HG02588 (cell line): ENCODE data around the gene PRSS33.

Experiments
- ATAC-seq: cut with Tn5 transposase; IDR thresholded peaks from one replicate; pipeline ENCODE4 v1.9.1; 2021; ENCODE audit warnings: mild to moderate bottlenecking, moderate library complexity; ENCODE audit not compliant: unreplicated experiment

PRSS33 gene

DNA sequence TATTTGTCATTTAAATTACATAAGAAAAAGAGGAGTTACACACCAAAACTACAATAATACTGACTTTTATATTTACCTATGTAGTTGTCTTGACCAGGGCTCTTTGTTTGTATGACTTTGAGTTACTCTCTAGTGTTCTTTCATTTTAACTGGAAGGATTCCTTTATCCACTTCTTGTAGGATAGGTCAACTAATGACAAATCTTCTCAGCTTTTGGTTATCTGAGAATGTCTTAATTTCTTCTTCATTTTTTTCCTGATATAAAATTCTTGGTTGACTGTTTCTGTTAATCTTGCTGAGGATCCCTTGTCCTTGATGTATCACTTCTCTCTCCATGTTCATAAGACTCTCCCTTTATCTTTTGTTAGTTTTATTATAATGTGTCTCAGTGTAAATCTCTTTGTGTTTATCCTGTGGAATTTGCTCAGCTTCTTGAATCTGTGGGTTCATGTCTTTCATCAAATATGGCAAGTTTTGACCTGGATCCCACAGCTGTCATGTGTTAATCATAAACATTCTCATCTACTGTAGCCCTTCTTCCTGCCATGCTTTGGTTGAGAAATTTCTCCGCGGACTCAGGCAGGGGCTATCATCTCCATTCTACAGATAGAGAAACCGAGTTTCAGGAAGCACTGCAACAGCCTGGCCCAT is 16.3 kb upstream of the PRSS33 start:
- ATAC-seq: no peak

DNA sequence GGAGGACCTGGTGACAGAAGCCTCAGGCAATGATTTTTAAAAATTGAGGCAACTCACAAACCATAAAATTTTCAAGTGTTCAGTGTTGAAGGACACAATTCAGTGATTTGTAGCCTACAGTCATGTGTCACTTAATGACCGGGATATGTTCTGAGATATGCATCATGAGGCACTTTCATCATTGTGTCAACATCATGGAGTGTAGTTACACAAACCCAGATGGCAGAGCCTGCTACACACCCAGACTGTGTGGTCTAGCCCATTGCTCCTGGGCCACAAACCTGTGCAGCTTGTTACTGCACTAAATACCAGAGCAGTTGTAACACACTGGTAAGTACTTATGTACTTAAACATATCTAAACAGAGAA is 12.5 kb upstream of the PRSS33 start:
- no peak for ATAC-seq

DNA sequence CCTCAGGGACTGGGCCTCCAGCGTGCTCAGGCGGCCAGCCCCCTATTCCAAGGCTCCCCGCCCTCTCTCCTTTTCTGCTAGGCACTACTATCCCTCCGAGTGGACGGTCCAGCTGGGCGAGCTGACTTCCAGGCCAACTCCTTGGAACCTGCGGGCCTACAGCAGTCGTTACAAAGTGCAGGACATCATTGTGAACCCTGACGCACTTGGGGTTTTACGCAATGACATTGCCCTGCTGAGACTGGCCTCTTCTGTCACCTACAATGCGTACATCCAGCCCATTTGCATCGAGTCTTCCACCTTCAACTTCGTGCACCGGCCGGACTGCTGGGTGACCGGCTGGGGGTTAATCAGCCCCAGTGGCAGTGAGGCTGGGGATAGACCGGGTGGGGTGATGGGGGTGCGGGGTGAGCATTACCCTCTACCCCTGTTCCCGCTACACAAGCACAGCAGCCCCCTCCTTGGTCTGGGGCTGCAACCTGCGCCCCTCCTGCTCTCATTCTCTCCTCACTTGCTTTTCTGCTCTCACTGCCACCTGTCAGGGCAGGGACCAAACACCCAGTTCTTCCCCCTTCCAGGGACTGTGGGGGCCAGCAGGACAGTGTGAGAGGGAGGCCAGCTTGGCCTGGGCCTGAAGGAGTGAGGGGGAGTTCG is 12.0 kb upstream of the PRSS33 start:
- no peak for ATAC-seq

DNA sequence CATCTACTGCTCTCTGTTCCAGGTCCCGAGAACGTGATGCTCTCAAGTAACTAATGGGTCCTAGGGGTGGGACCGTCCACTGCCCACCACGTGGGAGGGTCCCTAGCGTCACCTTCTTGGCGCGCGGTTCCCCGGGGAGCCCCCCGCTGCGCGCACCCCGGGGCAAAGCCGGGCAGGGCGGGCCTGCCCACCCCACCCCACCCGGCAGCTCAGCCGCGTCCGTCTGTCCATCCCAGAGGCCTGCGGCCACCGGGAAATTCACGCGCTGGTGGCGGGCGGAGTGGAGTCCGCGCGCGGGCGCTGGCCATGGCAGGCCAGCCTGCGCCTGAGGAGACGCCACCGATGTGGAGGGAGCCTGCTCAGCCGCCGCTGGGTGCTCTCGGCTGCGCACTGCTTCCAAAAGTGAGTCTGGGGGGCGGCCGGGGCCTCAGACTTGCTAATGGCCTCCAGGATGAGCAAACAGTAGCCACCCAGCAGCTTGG is 11.4 kb upstream of the PRSS33 start:
- ATAC-seq: no peak

DNA sequence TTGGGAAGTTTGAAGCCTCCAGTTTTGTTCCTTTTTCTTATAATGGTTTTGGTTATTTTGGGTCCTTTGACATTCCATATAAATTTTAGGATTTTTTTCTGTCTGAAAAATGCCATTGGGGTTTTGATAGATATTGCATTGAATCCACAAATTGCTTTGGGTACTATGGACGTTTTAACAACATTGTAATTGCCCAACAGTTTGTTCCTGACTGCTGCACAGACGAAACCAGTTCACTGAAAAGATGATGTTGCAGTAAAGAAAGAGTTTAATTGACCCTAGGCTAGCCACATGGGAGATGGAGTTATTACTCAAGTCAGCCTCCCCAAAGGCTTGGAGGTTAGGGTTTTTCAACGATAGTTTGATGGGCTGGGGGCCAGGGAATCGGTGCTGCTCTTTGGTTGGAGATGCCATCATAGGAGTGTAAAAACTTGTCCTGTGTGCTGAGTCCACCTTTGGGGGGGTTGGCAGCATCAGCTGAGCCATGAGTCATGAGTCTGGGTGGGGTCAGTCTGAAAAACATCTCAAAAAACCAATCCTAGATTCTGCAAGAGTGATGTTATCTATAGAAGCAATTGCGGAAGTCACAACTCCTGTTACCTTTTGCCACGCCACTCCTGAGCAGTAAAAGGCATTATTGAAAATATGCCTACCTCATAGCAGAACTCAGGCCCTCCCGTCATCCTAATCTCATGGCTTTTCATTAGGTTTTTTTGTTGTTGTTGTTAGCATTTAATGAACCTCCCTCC is 8.2 kb upstream of the PRSS33 start:
- no peak for ATAC-seq

DNA sequence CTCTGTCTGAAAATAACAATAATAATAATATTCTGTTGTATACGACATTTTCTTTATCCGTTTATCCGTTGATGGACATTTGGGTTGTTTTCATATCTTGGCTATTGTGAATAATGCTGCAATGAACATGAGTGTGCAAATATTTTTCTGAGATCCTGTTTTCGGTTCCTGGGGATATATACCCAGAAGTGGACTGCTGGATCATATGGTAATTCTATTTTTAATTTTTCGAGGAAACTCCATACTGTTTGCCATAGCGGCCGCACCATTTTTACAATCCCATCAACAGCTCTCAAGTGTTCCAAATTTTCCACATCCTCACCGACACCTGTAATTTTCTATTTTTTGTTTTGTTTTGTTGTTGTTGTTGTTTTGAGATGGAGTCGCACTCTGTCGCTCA is 5.6 kb upstream of the PRSS33 start:
- no peak for ATAC-seq

DNA sequence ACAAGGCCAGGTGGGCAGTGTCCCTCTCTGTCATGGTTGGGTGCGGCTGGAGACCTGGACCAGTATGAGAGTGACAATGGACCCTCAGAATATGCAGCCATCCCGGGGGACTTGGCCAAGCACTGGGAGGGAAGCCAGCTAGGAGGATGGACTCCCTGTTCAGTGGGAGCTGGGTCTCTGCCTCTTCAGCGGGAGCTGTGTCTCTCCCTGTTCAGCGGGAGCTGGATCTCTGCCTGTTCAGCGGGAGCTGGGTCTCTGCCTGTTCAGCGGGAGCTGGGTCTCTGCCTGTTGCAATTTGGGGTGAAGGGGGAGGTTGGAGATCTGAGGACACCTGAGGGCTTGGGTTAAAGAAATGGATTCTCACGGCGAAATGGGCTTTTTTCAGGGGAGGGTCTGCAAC is 3.8 kb upstream of the PRSS33 start:
- no peak for ATAC-seq

DNA sequence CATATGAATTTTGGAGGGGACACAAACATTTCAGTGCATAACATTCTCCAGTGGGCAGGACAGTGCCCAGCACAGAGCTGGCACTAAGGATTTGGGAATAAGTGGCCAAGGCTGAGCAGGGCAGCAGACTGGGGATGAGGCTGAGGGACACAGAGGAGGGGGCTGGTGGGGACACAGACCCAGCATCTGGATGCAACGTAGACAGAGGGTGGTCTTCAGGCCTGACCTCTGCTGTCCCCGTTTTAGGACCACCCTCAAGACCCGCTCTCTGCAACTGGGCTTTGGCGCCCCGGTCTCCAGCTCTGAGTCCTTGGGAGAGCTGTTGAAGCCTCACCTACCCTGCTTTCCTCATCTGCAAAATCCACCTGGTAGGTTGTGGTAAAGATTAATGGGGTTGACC is 3.3 kb upstream of the PRSS33 start:
- ATAC-seq: no peak

DNA sequence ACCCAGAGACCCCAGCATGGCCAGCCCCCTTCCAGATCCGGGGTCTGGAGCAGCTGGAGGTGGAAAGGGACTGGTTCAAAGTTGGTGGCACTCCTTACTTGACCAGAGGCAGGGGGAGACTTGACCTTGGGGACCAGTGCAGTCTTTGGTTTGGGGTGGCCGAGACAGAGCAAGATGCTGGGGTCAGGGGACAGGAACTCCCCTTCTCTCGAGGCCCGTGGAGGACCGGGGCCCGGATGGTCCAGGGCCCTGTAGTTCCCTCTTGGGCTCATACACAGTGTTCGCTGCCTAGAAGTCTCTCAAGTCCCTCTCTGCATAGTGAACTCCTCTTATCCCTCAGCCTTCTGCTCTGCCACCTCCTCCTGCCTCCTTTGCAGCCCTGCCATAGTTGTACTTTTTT is 601 bp upstream of the PRSS33 start:
- no peak for ATAC-seq

DNA sequence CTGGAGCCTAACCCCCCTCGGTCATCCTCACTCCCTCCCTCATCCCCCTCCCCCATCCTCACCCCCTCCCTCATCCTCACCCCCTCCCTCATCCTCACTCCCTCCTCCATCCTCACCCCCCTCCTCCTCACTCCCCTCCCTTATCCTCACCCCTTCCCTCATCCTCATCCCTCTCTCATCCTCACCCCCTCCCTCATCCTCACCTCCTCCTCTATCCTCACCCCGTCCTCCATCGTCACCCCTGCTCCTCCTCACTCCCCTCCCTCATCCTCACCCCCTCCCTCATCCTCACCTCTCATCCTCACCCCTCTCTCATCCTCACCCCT is 571 bp downstream of the PRSS33 start:
- ATAC-seq: no peak

DNA sequence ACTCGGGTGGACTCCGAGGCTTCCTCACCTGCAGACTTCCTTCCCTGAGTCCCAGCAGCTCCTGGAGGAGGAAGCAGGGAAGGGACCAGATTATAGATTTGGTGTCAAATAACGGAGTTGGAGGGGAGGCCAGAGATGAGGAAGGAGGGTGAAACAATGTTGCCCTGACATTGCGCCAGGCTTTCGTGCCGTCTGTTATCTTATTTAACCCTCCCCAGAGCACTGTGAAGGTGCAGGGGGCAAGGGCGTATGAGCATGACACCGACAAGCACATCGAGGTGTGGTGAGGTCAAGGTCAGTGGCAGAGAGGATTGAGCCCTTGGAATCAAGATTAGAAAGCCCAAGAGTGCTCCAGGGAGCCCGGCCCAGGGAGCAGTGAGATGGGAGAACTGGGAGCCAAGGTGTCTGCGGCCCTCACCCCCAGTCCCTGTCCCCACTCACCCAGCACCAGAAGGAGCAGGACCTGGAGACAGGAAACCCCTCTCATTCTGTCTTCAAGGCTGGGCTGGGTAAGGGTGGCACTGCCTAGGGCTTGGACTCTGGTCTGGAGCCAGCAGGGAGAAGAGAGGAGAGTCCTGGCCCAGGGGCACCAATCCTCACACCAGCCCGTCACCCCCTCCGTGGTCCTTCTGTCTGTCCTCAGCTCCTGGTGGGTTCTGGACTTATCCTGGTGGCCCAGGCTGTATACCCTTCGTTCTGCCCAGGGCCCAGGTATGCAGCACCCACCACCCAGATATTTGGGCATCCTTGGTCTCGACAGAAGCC is 1.1 kb downstream of the PRSS33 start:
- ATAC-seq: no peak

DNA sequence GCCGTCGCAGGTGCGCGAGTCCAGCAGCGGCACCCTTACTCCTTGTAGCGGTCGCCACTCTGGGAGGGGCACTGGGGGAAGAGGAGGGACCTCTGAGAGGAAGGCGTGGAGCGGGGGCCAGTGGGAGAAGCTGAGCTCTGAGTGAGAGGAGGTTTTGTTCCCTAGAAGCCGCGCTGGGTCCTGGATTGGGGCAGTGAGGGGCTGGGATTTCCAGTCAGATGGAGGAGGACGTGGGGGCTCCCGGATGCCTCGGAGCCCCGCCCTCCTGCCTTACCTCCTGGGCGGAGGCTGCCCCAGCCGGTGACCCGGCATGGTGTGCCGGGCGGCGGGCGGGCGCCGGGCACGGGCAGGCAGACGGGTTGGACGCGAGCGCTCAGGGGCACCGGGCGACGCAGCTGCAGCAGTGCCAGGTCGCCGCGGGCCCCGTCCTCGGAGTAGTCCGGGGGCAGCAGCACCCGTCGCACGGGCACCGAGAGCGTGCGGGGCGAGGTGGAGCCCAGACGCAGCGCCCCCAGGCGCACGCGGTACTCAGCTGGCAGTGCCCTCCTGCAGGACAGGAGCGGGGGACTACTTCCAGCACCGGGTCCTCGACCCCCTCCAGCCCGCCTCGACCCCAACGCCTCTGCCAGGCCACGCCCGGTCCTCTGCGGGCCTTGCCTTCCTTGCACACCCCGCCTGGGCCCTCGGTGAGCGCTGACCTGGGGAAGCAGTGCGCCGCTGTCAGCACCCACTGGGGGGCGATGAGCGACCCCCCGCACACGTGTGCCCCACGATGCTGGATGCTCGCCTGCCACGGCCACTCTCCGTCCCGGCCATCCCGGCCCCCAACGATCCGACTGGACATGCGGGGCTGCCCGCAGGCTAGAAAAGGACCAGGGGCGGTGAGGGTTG is 2.0 kb downstream of the PRSS33 start:
- ATAC-seq: no peak

DNA sequence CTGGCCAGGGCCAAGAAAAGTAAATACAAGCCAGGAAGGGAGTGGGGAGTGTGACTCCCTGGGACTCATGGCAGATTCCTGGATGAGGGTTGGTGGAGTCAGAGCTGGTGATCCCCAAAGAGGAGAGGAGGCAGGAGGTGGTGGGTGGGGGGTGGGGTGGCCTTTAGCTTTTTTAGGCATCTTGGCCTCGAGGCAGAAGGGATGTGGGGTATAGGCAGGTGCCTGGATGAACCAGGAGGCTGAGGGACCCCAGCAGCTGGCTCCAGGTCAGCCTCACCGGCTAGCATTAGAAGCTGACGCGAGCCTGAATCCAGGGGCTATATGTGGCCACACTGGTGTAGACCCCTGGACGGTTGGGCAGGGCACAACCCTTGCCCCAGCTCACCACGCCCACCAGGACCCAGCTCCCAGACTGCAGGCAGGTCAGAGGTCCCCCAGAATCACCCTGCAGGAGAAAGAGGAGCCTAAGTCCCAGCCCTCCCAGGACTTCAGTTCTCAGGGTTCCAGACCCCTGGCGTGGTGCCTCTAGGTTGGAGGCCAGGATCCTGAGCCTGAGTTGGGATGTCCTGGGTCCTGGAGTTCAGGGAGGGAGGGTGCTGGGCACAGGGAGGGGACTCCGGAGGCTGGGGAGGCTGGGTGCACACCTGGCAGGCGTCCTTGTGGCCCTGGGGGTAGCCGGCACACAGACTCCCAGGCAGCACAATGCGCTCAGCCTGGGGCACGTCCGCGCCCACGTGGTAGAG is 2.8 kb downstream of the PRSS33 start:
- no peak for ATAC-seq

DNA sequence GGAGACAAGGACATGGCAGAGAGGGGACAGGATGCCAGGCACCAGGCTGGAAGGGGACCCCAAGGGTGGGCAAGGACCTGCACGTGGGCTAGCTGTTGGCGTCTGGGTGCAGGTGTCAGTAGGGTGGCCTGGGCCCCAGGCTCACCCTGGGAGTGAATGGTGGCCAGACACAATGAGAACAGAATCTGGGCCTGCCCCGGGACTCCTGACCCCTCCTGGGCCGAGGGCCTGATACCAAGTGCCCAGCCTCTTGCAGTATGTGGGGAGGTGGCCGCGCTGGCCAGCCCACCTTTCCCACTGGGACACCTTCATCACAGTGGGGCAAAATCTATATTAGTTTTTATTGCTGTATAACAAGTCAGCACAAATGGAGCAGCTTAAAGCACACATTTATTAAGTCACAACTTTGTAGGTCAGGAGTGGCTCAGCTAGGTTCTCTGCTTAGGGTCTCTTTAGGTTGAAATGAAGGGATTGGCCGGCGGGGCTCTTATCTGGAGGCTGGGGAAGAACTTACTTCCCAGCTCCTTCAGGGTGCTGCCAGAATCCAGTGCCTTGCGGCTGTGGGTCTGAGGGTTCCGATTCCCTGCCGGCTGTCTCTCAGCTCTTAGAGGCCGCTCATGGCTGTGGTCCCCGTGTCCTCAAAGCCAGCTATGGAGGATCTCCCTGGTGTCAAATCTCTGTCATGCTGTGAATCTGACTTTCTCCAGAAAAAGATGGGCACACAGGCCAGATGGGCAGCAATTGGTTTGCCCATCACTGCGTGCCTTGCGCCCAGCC is 3.6 kb downstream of the PRSS33 start:
- ATAC-seq: no peak

DNA sequence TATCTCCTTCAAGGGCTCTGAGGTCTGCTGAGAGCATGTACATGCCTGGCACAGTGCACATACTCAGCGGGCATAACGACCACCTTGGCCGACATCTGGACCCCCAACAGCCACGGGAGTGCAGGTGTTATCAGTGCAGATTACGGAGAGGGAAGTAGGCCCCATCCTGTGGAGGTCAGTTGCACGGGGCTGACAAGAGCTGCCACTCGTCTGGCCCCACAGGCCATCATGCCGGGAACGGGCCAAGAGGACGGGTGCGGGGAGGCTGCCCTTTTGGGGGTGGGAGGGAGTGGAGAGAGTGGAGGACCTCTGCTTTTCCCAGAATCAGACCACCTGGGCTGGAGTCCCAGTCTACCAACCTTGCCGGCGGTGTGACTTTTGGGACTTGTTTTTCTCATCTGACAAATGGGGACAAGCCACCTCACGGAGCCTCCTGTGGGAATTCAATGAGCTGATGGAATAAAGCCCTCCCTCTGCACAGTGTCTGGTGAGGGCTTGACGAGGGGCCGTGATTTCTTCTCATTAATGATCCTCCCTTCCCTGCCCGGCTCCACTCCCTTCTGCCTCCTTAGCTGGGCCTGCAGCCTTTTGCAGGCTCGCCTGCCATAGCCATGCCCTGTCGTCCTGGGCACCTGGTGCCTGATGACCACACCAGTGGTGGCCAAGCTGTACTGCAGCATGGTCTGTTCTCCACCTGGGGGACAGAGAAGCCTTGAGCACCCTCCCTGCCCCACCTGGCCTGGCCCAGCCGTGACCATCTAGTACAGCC is 4.6 kb downstream of the PRSS33 start:
- no peak for ATAC-seq

DNA sequence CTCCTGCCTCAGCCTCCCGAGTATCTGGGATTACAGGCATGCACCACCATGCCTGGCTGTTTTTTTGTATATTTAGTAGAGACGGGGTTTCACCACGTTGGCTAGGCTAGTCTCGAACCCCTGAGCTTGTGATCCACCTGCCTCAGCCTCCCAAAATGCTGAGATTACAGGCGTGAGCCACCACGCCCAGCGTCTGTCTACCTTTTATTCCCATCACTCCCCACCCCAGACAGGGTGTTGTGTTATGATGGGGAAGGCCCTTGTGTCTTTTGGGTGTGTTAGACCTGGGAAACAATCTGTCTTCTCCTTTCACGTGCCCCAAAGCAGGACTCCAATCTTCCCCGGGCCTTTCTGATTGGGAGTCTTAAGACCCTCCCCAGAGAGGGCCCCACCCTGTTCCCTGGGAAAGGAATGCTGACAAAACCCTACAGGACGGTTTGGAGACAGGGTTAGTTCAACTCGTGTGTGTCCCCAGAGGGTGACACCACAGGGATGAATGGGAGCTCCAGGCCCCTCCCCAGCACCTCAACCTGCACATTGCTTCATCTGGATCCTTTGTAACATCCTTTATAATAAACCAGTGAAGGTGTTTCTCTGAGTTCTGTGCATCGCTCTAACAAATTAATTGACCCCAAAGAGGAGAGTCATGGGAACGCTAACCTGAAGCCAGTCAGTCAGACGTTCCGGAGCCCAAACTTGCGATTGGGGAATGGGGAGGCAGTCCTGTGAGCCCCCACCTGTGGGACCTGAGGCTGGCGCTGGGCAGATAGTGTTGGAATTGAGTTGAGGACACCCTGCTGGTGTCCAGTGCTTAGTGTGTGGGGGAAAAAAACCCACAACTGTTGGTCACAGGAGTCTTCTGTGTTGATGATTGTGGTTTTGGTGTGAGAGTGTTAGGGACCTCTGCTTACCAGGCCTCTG is 7.1 kb downstream of the PRSS33 start:
- ATAC-seq: no peak

DNA sequence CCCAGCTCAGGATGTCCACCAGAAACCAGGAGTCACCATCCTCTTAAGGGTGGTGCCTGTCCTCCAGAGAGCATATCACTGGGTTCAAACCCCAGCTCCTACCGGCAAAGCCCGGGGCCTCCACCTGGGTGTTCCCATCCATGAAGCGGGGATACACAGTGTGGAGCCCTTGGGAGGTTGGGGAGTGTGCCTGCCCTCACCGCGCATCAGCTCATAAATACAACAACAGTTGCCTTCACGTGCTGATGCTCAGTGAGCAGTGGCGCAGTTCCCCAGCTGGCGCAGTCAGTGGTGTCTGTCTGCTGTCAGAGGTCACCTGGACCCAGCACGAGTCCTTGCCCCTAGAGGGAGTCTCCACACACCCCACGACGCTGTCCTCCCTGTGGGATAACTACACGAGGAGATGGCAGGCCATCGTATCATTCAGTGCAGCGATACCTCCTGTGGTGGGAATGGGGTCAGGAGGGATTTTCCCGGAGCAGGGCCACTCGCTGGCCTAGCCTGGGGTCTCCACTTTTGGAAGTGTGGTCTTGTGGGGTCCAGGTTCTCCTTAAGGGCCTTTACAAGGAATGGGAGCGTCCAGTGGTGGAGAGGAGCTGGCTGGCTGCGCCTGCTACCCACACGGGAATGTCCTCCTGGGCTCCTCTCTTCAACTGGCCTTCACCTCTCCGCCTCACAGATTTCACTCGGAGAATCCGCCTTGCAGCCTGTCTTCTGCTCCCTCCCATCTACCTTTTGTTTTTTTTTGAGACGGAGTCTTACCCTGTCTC is 8.0 kb downstream of the PRSS33 start:
- no peak for ATAC-seq
